HL-60/S4 (cell line): ENCODE measurements around the gene EHD2.
"Not testable (repeated sequence)": the region's sequence is repeated elsewhere in the genome, so short reads cannot be mapped to it uniquely, and the experiment has no call there.

Experiments
- in situ Hi-C: fragments of 300-500 bp; cut with MboI; formaldehyde crosslinking; loops from 2 replicates; pipeline ENCODE4 v1.14.3; 2022; ENCODE audit warnings: low sequenced_read_pairs

The EHD2 gene

DNA sequence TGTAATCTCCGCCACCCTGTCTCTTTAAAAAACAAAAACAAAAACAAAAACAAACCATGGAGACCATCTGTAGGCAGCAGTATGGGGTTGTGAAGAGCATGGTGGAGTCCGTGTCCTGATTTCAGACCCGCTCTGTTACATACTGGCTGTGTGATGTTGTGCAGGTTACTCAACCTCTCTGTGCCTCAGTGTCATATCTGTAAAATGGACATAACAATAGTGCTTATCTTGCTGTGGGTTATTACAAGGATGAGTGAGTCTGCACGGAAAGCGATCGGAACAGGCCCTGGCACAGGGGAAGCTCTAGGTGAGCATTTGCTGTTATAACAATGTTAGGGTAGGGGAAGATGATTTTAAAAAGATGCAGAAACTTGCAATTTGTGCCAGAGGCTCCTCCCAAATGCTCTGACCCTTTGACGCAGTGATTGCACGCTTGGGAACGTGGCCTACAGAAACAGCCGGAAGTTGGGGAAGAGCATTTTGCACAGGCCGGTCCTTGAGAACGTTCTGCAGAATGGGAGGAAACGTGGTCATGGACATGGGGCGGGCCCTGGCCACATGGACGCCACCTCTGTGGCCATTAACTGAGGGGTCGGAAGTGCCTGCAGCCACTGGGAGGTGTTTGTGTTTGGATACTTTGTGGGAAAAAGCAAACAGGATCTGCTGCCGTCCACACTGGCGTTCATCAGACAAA, 49.5 kb downstream of the EHD2 start:
- in situ Hi-C loops = no loop called here

DNA sequence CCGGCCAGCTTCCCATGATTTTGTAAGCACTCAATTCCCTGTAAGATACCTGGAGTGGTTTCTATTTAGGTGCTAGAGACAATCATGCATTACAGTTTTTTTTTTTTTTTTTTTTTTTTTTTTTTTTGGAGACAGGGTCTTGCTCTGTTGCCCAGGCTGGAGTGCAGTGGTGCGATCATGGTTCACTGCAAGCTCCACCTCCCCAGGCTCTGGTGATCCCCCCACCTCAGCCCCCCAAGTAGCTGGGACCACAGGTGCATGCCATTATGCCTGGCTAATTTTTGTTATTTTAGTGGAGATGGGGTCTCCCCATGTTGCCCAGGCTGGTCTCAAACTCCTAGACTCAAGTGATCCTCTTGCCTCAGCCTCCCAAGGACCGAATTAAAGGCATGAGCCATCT, 51.5 kb downstream of the EHD2 start:
- in situ Hi-C loops = not testable (repeated sequence)

DNA sequence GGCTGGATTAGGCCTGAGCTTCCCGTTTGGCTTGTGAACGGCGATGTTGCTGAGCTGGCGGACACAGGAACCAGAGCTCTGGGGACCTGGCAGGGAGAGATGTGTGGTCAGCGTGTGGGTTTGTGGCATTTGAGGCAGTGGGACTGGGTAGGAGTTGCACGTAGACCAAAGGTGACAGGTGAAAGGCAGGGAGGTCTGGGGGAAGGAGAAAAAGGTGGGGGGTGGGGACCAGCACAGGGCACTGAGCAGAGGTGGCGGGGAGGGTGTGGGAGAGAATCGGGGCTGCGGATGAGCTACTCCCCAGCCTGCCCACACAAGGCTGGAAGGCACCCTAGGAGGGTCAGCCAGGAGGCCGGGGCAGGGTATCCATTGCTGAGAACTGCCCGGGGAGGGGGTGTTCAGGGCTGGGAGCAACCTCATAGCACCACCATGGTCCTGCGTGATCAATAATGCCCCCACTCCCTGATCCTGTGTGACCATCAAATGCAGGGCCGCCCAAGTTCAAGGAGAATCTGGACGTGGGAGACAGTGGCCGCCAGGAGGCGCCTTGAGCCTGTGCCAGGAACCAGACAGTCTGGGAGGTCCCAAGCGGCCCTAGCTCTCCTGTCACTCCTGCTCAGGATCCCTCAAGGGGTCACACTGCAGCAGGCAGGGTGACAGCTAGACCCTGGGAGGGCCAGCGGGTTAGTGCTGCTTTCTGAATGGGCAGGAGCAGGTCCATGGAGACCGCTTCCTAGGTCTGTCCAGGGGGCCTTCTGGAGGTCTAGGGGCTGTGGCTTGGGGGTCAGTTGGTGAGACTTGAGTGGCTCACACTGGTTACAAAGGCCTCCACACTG, 52.5 kb downstream of the EHD2 start:
- in situ Hi-C loops = no loop called here

DNA sequence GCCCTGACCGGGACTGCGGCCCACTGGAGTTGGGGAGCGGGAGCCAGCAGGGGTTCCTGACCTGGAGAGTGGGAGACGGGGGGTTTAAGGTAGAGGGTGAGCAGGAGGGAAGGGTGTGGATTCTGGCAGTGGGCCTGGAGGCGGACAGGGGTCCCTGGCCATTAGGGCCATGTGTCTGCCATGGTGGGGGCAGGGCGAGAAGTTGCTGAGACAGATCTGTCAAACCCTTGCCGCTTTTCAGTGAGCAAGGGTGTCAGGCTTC, 53.1 kb downstream of the EHD2 start:
- in situ Hi-C loops = no loop called here

DNA sequence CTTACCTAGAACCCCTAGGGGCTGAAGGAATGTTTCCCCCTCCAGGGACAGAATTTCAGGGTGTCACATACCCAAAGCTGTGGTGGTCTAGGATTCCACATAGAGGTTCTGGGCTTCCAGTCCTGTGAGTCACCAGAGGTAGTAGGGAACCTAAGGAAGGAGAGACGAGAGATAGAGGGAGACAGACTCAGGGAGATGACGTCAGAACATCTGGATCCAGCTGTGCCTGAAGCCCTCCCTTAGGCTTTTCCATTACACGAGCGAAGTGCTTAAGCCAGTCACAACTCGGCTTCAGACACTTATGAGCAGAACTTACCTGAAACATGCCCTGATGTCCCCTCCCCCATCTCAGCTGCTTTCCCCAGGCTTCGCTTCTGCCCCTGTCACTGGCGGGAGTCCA, 53.4 kb downstream of the EHD2 start:
- in situ Hi-C loops = no loop called here

DNA sequence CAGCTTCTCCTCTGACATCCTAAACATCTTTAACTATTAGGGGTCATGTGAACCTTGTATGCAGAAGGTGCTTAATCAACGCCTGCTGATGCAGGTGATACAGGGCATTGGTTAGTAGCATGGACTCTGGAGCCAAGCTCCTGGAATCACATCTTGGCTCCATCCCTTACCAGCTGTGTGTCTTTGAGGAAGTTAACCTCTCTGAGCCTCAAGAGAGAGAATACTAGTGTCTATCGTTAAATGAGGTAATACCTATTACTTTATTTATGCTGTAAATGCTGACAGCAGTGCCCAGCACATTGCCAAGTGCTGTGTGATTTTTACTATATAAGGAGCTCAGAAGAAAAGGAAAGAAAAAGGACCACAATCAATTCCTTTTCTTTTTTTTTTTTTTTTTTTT, 54.1 kb downstream of the EHD2 start:
- in situ Hi-C loops = no loop called here

DNA sequence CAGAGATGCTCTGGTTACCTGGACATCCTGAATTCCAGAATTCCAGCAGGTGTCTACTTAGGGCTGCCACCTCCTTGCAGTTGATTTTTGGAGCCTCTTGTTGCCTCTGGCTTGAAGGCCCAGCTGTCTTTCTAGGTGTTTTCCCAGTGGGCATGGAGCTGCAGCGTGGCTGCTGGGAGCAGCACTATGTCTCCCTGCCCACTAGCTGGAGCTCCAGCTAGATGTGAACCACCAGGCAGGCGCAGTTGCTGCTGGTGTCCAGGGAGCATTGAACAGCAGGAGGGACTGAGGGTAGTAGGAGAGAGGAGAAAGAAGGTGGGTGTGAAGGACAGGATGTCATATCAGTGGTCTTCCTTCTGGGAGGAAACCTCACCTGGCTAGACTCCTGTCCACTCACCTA, 55.4 kb downstream of the EHD2 start:
- in situ Hi-C loops = no loop called here

DNA sequence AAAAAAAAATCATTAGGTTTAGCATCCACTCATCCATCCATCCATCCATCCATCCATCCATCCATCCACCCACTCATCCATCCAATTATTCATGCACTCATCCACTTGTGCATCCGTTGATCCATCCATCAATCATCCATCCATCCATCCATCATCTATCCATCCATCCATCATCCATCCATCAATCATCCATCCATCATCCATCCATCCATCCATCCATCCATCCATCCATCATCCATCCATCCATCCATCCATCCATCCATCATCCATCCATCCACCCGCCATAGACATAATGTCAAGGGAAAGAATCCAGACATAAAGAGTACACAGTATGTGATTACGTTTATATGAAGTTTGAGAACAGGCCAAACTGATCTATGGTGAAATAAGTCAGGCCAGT, 56.3 kb downstream of the EHD2 start:
- in situ Hi-C loops = no loop called here

DNA sequence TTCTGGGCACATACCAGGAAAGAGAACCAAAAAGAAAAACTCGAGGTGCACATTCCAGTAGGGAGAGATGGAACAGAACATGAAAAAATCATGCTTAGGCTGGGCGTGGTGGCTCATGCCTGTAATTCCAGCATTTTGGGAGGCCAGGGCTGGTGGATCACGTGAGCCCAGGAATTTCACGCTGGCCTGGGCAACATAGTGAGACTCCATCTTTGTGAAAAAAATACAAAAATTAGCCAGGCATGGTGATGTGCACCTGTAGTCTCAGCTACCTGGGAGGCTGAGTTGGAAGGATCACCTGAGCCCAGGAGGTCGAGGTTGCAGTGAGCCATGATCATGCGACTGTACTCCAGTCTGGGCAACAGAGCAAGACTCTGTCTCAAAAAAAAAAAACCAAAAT, 58.1 kb downstream of the EHD2 start:
- in situ Hi-C loops = not testable (repeated sequence)

DNA sequence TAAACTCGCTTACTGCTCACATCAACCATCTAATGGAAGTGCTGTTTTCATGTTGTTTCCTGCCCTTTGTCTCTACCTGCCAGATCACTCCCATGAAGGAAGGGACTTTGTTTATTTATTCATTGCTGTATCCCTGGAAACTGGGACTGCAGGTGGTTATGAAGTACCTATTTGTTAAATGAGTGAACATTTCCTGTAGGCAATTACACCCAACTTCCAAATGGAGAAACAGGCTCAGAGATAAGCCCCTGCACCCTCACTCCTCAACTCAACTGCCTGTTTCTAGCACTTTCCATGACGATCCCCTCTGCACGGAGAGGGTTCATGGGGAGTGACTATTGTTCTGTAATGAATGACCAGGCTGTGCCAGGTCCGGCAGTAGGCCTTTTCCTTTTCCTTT, 63.3 kb downstream of the EHD2 start:
- in situ Hi-C loops = no loop called here

DNA sequence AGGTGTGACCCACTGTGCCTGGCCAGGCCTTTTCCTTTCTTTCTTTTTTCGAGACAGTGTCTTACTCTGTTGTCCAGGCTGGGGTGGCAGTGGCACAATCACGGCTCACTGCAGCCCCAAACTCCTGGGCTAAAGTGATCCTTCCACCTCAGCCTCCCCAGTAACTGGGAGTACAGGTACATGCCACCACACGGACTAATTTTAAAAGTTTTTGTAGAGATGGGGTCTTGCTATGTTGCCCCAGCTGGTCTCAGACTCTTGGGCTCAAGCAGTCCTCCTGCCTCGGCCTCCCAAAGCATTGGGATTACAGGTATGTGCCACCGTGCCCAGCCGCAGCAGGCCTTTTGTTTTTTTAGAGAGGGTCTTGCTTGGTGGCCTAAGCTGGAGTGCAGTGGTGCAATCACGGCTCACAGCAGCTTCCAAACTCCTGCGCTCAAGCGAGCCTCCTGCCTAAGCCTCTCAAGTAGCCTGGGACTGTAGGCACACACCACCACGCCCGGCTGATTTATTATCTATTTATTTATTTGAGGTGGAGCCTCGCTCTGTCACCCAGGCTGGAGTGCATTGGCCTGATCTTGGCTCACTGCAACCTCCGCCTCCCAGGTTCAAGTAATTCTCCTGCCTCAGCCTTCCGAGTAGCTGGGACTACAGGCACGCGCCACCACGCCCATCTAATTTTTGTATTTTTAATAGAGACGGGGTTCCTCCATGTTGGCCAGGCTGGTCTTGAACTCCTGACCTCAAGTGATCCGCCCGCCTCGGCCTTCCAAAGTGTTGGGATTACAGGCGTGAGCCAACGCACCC, 64.2 kb downstream of the EHD2 start:
- in situ Hi-C loops = not testable (repeated sequence)

DNA sequence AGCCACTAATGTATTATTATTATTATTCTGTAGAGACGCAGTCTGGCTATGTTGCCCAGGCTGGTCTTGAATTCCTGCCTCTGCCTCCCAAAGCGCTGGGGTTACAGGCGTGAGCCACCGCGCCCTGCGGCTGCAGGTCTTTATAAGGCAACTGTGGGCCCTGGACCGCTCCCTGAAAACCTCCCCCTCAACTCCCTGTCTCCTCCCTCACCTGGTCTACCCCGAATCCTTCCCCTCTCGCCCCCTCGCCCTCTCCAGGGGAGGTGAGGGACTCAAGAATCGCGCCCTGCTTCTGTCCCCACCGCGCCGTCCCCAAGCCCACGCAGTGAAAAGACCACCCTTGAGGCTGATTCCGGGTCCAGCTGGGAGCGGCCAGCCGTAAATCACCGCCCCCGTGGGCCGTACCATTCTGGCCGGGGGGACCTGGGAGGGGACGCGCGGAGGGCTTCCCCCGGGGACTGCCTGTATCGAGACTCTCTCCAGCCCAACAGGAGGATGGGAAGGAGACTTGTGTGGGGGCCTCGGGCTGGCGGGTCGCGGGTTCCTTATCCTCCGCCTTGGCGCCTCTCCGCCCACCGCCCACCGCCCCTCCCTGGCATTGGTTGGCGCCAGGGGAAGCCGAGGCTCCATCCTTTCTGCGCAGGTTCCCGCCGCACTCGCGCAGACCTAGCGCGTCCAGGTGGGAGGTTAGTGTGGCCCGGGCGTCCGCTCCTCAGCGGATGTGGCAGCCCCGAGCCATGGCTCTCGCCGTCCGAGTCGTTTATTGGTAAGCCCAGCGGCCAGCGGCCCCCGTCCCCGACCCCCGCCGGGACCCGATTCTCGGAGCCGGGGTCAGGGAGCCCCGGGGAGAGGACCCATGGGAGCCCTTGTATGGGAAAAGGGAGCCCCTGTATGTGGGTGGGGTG, 65.1 kb downstream of the EHD2 start, which contains the start of gene SELENOW:
SELENOW (plus strand) TSS at position 655 of the 905 bp plus-strand sequence; CDS start at position 738, 83 bp downstream.
- in situ Hi-C loops = no loop called here

DNA sequence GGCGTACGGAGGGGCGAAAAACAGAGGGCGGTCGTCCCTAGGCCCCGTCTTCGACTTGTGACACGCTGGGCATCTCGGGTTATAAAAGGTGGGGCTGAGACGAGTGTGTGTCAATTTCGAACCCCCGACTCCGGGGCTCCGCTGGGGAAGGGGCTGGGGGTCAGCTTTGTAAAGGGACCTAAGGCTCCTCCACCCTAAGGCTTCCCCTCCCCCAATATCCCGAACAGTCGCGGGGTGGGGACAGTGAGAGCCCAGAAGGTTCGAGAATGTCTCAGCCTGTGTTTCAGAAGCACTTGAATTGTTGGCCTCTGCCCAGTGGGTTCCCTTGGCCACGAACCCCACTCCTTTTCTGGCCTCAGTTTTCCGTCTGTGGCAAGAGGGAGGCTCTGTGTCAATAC, 65.7 kb downstream of the EHD2 start:
- in situ Hi-C loops = no loop called here

DNA sequence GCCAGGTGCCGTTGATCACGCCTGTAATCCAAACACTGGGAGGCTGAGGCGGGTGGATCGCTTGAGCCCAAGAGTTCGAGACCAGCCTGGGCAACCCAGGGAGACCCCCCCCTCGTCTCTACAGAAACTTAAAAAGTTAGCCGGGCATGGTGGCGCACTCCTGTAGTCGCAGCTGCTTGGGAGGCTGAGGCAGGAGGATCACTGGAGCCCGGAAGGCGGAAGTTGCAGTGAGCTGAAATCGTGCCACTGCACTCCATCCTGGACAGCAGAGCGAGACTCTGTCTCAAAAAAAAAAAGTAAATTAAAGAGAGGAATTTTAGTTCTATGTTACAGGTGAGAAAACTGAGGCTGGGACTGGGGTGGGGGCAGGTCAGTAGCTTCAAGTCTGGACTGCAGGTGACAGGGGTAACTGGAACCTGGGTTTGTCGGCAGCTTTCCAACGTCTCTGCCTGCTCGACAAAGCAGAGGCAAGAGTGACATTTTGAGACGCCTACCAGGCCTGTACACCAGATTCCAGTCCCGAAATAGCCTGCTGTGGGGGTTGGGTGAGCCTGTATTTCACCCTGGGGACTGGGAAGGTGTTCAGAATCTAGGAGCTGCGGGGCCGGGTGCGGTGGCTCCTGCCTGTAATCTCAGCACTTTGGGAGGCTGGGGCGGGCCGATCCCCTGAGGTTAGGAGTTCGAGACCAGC, 66.4 kb downstream of the EHD2 start:
- in situ Hi-C loops = no loop called here

DNA sequence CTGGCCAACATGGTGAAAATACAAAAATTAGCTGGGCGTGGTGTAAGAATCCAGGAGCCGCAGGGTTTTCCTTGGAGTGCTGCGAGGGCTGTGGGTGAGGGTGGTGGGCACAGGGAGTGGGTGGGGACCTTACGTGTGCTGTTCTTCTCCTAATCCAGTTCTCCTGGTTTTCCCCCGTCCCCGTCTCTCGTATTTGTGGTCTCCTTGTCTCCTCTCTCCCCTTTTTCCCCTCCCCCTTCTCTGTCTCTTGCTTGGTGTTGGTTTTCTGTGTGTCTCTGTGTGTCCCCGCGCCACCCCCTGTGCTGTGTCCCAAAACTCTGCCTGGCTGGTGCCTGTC, 67.0 kb downstream of the EHD2 start:
- in situ Hi-C loops = no loop called here

DNA sequence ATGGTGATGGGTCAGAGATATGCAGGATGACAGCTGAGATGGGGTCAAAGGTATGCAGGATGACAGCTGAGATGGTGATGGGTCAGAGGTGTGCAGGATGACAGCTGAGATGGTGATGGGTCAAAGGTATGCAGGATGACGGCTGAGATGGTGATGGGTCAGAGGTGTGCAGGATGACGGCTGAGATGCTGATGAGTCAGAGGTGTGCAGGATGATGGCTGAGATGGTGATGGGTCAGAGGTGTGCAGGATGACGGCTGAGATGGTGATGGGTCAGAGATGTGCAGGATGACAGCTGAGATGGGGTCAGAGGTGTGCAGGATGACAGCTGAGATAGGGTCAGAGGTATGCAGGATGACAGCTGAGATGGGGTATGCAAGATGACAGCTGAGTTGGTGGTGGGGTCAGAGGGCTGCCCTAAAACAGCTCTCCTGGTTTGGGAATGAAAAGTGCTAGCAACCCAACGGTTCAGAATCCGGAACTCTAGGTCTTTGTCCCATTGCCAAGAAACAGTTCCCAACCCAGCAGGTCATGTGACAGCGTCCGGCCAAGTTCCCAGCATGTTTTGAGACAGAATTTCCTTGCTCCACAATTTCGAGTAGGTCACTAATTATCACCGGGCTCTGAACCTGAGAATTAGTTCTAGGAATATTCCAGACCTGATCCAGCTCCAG, 68.5 kb downstream of the EHD2 start:
- in situ Hi-C loops = no loop called here

DNA sequence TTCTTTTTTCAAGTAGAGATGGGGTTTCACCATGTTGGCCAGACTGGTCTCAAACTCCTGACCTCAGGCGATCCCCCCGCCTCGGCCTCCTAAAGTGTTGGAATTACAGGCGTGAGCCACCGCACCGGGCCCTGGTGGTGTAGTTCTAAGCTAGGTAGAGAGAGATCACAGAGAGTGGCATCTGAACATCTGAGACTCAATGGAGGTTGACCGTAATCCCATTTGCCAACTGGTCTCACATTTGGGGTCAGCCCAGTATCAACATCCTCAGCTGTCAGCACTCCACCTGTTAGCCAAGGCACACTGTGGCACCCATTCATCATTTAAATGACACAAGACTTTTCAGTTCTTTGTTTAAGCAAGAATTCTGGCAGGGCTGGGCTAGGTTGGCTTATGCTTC, 73.3 kb downstream of the EHD2 start:
- in situ Hi-C loops = no loop called here

DNA sequence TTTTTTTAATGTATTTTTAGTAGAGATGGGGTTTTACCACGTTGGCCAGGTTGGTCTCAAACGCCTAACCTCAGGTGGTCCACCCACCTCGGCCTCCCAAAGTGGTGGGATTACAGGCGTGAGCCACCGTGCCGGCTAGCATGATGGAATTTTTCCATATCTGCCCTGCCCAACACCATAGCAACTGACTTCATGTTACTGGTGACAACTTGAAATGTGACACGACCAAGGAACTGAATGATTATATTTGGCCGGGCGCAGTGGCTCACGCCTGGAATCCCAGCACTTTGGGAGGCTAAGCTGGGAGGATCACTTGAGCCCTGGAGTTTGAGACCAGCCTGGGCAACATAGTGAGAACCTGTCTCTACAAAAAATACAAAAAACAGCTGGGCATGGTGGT, 74.1 kb downstream of the EHD2 start:
- in situ Hi-C loops = not testable (repeated sequence)

DNA sequence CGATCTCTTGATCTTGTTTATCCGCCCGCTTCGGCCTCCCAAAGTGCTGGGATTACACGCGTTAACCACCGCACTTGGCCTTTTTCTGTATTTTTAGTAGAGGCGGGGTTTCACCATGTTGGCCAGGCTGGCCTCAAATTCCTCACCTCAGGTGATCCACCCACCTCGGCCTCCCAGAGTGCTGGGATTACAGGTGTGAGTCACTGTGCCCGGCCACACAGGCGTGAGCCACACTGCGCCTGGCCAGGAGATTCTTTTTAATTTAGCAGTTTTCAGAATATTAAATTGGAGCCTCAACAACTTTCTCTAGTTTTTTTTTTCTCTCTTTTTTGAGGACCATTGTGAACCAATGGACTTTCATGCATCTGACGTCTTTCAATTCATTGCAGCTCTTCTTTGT, 76.6 kb downstream of the EHD2 start:
- in situ Hi-C loops = not testable (repeated sequence)

DNA sequence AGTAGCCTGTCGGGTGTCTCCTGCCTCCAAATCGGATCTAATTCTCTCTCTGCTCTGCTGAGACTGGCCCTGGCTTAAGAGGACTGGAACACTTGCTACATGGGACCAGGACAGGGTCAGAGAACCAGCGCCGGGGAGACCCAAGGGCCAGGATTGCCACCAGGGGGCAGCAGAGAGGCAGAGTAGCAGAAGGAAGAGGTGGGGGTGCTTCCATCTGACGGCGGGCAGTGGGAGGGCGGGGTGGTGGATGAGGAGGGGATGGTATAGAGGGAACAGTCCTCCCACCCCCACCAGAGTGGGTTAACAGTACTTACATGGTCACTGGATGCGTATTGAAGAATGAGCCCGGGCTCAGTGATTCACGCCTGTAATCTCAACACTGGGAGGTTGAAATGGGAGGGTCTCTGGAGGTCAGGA, 77.2 kb downstream of the EHD2 start:
- in situ Hi-C loops = no loop called here
